IPS-11a (cell line): ENCODE measurements around the gene PRRT1B.

Source experiments
- H3K4me3 ChIP-seq: one replicate; pipeline ENCODE4 v1.5.1; 2013; ENCODE audit warnings: low read depth, low read length, control low read depth

The PRRT1B gene

GRCh38 chr9:131578731-131579504 is 33.6 kb downstream of the PRRT1B start:
- no peak overlapping the region for H3K4me3 ChIP-seq

- no peak overlapping the region for H3K4me3 ChIP-seq
Measured at GRCh38 chr9:131579789-131580211, 34.5 kb downstream of the PRRT1B start.

GRCh38 chr9:131580358-131580757 is 35.0 kb downstream of the PRRT1B start:
- H3K4me3 ChIP-seq: no peak overlapping the region

- no peak overlapping the region for H3K4me3 ChIP-seq
Measured at GRCh38 chr9:131582056-131582455, 36.7 kb downstream of the PRRT1B start.

DNA sequence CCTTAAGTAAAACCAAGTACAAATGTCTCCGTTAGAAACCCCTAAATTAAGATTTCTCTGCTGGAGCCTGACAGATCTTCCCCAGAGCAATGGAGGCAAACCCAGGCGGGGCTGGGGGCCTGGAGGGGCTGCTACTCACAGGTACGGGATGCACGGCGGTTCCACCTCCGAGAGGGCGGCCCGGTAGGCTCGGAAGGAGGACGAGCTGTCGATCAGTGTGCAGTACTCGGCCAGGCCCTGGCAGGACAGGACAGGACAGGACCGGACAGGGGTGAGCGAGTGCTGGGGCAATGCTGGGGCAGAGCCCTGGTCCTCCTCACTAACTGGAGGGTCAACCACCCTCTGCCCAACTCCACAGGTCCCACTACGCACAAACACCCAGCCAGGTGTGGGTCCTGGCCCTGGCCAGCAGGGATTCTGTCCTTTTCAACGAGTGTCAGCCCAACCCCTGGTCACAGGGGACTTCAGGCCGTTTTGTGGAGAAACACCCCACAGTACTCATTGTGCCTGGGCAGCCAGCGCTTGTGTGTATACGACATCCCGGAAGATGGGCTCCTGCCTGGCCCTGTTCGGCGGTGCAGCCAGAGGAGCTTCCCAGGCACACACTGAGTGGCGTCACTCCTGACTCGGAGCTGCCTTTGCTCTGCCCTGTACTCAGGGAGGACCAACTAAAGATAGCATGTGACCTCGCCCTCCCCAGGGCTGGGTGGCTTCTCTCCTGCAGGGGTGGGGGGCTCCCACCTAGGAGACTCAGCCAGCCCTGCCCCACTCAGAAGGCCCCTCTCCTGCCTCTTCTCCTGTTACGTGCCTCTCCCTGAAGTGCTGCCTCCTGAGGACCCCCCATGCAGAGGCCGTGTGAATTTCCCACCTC is 37.4 kb downstream of the PRRT1B start:
- no peak overlapping the region for H3K4me3 ChIP-seq

DNA sequence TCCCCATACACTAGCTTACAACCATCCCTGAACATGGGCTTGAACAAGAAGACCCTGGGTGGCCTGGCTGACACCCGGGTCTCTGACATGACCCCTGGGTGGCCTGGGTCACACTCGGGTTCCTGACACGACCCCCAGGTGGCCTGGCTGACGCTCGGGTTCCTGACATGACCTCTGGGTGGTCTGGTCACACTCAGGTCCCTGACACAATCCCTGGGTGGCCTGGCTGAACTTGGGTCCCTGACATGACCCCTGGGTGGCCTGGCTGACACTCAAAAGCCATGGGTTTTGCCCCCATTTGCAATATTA is 38.0 kb downstream of the PRRT1B start:
- no peak overlapping the region for H3K4me3 ChIP-seq

DNA sequence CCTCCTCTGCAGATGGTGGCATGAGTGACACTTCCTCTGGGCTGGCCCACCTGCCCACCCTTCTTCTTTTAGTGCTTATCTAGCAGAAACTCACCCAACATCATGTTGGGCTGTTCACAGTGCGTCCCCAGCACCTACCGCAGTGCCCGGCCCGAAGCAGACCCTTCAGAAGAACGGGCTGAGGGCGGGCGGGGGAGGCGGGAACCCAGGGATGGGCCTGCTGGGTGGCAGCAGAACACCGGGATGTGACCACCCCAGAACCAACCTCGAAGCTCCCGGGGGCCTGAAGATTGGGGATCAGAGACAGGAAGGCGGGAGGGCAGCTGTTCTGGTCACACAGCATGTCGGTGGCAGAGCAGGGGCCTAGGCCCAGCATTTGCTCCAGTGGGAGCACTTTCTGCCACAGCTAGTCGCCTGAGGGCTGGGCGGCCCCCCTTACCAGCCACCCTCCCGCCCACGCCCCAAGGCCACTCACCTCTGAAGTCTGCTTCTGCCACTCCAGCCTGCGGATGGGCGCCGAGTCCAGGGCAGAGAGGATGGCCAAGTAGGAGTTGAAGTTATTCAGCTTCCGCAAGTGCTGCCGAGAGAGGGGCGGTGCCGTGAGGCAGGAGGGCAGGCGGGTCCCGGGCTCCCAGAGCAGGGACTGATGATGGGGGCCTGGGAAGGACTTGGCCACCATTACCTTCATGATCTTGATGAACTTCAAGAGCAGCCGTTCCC is 38.7 kb downstream of the PRRT1B start:
- H3K4me3 ChIP-seq: no peak overlapping the region

GRCh38 chr9:131584858-131585257 is 39.5 kb downstream of the PRRT1B start:
- no peak overlapping the region for H3K4me3 ChIP-seq

GRCh38 chr9:131585375-131585774 is 40.1 kb downstream of the PRRT1B start:
- H3K4me3 ChIP-seq: no peak overlapping the region

DNA sequence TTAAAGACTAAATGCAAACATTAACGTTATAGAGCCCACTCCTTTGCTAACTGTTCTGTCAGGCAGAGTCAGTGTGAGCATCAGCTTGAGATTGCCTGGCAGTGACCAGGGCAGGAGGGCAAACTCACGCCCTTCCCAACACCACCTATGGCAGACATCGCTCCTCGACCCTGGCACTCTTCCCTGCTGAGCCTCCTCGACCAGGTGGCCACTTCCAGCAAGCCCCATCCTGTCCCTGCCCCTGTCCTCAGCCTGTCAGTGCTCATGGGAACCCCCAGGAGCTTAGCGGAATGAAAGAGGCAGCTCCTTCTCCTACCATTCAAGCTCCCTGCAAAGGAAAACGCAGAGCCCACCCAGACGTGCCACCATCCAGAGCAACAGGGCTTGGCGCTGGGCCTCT is 42.0 kb downstream of the PRRT1B start:
- H3K4me3 ChIP-seq: no peak overlapping the region

DNA sequence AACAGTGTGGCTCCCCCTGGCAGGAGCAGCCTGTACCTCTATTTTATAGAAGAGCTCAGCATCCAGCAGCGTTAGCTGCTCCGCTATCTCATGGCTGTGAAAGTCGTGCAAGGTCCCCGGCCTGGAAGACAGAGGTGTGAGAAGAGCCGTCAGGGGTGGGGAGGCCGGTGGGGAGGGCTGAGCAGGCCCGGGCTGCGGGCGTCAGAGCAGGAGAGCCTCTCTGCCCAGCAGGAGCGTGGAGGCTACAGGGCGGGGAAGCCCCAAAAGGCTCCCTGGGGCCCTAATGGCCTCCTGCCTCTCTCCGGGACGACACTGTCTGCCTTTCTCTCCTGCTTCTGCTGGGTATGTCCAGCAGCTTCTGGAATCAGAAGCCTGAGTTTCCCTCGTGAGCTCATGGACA is 42.6 kb downstream of the PRRT1B start:
- H3K4me3 ChIP-seq: no peak overlapping the region

- no peak overlapping the region for H3K4me3 ChIP-seq
Measured at GRCh38 chr9:131588396-131588795, 43.1 kb downstream of the PRRT1B start.

DNA sequence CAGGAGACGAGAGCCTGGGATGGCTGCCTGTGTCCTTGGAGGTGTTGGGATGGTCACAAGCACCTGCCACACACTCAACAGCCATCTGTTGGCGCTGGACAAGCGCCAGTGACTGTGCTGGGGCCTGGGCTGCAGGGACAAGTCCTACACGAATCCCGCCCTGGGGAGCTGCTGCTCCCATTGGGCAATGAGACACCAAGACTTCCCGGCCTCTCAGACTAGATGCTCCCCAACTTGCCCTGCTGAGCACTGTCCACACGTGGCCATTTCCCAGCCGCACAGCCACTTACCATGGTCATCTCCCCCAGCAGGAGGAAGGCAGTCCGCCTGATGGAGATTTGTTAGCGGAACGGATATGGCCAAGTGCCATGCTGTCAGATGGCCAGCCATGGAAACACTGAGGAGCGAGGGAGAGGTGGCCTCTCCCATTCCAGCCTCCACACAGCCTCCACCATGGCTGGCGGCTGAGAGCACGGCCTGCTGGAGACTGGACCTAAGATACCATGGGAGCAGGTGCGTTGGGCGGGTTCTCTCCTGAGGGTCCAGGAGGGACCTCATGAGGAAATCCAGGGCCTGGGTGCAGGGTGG is 43.9 kb downstream of the PRRT1B start:
- no peak overlapping the region for H3K4me3 ChIP-seq

DNA sequence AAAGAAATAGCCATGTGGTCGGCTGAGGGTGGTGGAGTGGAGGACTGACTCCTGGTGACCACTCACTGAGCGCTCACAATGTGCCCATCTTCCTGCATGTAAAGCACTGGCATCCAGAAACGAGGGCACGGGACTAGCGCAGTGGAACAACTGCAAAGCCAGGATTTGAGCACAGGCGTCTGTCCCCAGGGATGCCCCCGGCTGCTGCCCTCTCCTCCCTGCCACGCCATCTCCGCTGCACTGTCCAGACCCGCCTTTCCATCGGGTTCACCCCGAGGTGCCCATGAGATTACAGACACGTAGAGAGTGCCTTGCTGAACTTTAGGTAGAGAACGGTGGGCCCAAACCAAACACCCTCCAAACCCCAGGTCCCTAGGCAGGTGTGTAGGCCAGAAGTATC is 44.7 kb downstream of the PRRT1B start:
- no peak overlapping the region for H3K4me3 ChIP-seq

GRCh38 chr9:131590449-131590848 is 45.1 kb downstream of the PRRT1B start:
- no peak overlapping the region for H3K4me3 ChIP-seq

DNA sequence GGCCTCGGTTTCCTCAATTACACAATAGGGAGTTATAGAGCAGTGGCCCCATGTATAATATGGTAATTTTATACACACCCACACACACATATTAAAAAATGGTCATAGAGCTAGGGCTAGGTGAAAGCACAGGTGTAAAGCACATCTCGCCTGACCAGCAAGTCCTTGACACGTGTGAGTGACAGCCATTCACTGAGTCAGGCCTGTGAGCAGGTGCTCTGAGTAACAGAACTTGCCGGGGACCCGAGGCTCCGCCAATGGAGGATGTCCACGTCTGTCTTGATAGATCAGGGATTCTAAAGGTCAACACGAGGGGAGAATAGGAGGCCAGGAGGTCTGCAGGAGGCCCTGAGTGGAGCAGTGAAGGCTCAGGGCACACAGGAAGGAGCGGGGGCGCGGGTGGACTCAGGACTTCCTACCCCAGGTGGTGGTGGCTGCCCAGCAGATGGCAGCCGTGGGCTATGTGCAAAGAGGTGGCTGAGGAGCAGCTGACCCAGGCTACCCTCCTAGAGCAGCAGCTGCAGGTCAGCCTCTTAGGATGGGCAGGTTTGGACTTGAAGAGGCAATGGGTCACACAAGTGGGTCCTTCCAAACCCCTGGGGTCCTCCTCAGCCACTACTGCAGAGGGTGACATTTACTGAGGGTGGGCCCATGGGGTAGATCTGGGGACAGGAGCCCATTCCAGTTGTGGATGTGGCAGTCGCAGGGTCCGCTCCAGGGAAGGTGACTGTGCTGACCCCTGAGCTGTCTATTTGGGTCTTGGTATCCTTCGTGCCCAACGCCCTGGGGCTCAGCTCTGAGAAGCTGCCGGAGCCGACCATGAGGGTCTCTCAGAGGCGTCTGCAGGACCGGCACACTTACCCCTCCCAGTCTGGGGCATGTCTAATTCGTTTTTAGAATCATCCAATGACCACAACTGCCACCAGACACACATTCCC is 45.9 kb downstream of the PRRT1B start:
- H3K4me3 ChIP-seq: no peak overlapping the region

- H3K4me3 ChIP-seq: no peak overlapping the region
Measured at GRCh38 chr9:131591845-131592208, 46.5 kb downstream of the PRRT1B start.

GRCh38 chr9:131593091-131593820 is 47.9 kb downstream of the PRRT1B start:
- H3K4me3 ChIP-seq: no peak overlapping the region

DNA sequence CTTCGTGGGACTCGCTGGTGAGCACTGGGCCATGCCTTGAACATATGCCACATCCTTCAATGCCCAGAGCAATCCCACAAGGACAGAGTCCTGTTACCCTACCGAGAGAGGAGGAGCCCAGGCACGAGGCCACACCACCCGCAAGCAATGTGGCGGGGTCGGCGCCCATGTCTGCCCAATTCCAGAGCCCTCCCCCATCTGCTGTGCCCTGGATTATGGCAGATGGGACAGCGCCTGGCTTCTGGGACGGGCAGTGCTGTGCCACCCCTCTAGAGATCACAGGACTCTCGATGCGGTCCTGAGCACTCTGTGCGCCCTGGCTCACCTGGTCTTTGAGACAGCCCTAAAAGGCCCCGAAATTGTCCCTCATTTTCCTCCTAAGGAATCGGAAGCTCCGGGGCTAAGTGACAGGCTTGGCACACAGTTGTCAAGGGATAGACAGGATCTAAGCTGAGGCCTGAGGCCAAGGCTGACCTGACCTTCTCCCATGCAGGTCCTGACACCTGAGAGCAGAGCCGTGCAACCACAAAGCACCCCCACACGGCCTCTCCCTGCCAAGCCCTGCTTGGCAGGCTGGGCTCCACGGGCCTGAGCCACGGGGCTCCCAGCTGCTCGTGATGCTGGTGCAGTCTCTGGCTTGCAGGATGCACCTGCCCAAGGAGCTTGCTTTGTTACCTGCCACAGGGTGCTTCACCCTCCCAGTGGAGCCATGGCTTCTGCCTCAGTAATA is 48.8 kb downstream of the PRRT1B start:
- H3K4me3 ChIP-seq: no peak overlapping the region
